Activated CD8-positive, alpha-beta memory T cell treated with anti-CD3 and anti-CD28 coated beads for 4 hours (primary cell): Measurements from ENCODE around the gene CDH24.

Source experiments
- DNase-seq, 2 donors: peaks; one replicate each; pipeline ENCODE4 v3.0.0-alpha.2; 2020; ENCODE audit warnings: low read depth in 2 of 2

The CDH24 gene

DNA sequence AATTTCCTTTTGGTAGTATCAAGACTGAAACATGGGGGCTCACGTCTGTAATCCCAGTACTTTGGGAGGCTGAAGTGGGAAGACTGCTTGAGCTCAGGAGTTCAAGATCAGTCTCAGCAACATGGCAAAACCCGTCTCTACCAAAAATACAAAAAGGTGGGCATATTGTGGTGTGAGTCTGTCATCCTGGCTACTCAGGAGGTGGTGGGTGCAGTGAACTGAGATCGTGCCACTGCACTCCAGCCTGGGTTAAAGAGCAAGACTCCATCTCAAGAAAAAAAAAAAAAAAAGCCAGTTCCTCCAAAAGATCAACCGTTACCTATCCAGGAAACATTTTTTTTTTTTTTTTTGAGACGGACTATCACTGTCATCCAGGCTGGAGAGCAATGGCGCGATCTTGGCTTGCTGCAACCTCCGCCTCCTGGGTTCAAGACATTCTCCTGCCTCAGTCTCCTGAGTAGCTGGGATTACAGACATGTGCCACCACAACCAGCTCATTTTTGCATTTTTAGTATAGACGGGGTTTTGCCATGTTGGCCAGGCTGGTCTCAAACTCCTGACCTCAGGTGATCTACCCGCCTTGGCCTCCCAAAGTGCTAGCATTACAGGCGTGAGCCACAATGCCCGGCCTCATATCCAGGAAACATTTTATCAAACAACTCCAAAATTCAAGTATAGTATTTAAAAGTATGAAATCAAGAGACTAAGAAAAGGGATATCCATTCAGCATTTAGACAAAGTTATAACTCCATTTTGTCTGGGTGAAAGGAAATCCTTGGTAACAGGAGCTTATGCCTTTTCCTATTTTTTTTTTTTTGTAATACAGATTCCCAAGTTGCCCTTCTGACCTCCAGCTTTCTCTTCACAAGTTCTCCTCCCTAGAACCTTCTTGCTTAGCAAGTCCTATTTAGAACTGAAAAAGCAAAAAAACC, 34.2 kb upstream of the CDH24 start:
- no peak for DNase-seq

GRCh38 chr14:23090254-23090636, 32.9 kb upstream of the CDH24 start:
- no peak for DNase-seq

DNA sequence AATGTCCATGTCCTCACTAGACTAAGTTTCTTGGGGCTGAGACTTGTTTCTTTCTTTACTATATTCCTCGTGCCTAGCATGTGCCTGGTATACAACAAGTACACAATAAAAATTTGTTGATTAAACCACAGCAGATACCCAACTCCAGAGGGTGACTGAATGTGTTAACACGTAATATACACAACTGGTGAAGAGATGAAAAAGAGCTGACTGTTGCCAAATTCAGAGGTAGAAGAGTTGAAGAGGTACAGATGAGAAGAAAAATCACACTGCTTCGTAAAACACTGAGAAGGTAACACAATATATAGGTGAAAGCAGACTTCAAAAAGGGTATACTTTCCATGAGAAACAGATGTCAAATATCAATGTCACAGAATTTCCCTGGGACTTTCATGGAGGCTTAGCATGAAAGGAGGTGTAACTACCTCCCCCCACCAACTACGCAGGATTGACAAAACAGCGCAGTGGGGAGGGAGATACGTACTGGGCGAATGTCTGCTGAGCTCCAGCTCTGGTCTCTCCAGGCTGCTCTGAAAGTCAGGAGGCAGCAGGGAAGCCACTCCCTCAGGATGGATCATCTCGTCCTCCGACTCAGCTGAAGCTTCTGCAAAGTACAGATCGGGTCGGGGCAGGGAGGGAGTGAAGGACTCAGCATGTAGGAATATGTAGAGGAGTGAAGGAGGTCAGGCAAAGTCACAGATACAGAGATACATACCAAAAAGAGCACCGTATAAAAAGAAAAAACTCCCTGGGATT, 32.4 kb upstream of the CDH24 start:
- DNase-seq: no peak

- no peak for DNase-seq
Observed at GRCh38 chr14:23086565-23086964, 29.2 kb upstream of the CDH24 start.

- no peak for DNase-seq
Observed at GRCh38 chr14:23085458-23085857, 28.1 kb upstream of the CDH24 start.

- DNase-seq: no peak
Observed at GRCh38 chr14:23080474-23080873, 23.2 kb upstream of the CDH24 start.

- DNase-seq: no peak
Observed at GRCh38 chr14:23079716-23080115, 22.4 kb upstream of the CDH24 start.

DNA sequence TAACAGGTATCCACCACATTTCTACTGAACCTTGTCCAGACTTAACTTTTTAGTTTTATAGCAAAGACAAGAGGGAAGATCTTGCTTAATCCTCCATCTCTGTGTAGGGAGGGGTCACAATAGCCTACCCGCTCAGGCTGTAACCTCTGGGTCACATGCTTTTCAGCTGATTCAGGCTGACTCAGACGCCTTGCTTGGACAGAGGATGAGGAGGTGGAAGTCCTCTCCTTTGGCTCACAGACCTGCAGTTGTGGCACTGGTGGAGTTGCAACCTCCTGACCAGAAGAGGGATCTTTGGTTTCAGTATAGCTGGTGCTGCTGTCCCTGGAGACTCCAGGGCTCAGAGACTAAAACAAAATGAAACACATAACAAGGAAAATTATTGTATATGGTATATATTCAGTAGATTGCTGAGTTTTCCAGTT, 21.4 kb upstream of the CDH24 start:
- no peak for DNase-seq

- DNase-seq: no peak
Observed at GRCh38 chr14:23077962-23078361, 20.6 kb upstream of the CDH24 start.

GRCh38 chr14:23076785-23077408, 19.6 kb upstream of the CDH24 start:
- DNase-seq: no peak

- no peak for DNase-seq
Observed at GRCh38 chr14:23074906-23075305, 17.6 kb upstream of the CDH24 start.

GRCh38 chr14:23071921-23072539, 14.7 kb upstream of the CDH24 start:
- DNase-seq: no peak

GRCh38 chr14:23071244-23071920, 14.1 kb upstream of the CDH24 start:
- DNase-seq: peak in 1 of 2 donors; percentile 53

GRCh38 chr14:23070262-23071129, 13.2 kb upstream of the CDH24 start:
- no peak for DNase-seq

- no peak for DNase-seq
Observed at GRCh38 chr14:23069413-23069806, 12.1 kb upstream of the CDH24 start.

DNA sequence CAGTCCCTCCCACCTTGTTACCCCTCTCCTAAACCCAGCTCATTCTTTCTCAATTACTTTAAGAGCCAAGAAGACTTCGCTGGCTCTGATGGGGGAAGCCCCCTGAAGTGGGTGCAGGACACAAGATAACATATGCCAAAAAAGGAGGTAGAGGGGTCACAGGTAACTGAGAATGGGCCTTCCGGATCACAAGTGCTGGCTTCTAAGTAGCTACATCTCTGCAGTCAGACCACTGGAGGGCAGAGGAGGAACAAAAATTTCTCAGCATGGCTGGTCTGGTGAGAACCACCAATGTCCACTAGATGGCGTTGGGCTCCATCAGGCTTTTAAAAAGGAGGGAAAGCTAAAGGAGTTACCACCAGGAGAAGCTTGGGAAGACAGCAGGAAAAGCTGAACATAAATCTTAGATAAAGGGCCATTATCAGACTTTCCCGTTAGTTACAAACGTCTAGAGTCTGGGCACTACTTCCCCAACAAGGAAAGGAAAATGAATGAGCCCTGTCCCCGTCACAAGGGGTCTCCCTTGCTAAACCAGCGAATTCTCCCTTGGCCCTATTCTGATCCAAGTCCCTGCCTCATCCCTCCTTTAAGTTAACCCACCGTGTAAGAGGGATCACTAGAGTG, 11.6 kb upstream of the CDH24 start:
- peak in 1 of 2 donors; percentile 49 for DNase-seq

DNA sequence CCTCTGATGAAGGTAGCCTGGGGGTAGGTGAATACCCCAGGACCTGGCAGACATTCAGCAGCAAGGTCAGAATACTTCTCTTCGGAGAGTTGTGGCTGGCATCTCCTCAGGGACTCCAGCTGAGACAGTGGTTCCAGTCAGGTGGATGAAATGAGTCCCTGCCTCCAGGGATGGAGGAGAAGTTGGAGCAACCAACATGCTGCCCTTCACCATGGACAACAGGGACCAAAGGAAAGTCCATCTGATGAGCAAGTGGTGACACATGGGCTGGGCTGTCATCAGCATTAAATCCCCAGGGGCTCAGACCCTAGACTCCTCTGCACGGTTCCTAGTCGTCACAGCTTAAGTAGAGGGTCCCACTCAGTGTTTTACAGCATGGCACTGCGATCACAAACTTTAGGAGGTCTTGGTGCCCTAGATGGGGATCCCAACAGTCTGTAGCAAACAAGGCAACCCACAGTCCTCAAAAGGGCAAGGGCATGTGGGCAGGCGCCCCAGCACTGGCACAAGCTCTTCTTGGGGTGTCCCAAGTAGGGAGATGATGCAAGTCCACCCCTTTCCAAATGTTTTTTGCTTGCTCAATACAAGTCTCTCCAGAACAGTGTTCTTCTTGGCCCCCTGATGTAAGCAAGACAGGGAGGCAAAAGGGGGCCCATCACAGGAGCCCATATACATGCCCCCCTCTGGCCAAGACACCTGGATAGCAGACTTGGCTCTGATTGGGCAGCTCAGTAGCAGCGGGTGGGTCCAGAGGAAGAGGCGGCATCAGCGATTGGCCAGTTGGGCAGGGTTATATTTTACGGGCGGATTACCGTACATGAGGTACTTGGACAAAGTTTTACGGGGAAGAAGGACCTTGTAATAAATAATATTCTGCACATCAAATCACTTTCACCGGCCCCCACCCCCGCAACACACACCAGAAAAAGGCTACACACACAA, 10.8 kb upstream of the CDH24 start:
- no peak for DNase-seq

DNA sequence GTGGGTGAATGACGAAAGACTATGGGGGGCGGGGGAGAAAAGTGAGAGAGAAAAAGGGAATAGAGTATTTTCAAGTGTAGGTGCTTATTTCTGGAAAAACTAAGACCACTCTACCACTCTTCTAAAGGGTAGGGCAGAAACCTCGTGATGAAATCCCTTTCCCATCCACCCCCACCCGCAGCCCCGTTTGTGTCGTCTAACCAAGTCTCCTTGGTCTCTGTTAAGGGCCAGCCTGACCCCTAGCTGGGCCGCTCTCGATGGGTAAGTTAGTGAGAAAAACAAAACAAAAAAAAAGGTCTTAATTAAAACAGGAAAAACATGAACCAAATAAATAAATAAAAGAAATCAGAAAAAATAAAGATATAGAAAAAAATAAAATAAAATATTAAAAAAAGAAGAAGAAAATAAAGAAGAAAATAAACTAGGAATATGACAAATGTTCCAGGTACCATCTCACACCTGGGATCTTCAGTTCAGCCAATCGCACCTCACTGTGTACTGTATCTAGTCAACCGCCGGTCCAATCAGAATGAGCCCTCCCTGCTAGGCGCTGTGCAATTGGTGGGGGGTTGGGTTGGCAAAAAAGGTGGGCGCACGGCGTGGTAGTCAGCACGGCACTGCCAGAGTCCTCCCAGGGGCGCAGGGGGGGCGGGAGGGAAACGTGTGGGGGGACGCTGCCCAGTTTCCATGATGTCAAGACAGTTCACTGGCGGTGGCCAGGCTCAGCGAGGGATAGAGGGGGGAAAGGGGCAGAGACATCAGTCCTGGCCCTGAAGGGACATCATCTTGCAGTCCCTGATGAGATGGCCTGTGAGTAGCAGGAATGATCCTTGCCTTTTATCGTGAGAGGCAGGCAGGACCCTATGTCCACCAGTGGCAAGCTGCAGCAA, 9.8 kb upstream of the CDH24 start:
- no peak for DNase-seq
